ENCODE data around the gene POLD1.

POLD1 gene

DNA sequence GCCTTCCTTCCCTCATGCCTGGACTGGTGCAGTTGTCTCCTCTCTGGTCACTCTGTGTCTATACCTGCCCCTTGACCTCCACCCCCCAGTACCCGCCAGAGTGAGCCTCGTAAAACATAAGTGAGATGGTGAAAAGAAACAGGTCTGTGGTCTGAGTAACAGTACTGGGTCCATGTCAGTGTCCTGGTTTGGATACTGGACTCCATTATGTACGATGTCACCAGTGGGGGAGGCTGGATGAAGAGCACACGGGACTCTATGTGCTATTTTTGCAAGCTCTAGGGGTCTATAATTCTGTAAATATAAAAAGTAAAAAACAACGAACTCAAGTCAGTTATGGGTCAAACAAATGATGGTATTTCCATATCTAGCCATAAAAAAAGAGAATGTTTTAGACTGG is 62.9 kb downstream of the POLD1 start:
- no peak for FAIRE-seq

DNA sequence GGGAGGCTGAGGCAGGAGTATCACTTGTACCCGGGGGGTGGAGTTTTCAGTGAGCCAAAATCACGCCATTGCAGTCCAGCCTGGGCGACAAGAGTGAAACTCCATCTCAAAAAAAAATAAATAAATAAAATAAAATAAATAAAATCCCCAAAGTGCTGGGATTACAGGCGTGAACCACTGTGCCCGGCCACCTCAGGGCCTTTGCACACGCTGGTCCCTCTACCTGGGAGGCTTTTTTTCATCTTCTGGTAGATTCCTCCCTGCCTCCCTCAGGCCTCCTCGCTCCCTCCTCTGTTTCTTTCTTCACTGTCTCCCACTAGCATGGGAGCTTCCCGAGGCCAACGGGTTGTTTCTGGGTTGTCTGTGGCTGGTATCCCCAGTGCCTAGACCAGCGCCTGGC is 63.6 kb downstream of the POLD1 start:
- no peak for FAIRE-seq

DNA sequence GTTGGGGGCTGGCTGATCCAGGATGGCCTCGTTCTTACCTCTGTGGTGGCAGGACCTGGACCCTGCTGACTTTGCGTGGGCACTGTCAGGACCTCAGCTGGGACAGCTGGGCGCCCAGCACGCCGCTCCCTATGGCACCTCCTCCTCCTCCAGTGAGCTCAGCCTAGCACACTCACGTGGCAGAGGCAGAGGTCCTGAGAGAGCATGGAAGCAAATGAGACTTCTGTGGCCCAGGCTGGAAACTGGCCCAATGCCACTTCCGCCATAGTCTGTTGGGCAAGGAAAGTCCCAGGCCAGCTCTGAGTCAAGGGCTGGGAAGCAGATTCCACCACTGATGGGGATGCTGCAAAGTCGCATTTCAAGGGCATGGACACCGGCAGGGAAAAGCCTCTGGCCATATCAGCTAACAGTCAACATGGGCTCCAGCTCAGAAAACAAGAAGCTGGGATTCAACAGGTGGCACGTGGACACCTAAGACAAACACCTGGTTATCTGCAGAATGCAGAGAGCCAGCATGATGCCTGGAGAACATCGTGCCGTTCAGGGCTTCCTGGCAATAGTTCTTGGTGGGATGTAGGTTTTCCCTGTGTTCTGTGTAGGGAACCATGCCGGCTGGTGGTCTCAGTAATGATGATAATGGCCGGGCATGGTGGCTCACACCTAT is 65.2 kb downstream of the POLD1 start:
- FAIRE-seq = no peak

DNA sequence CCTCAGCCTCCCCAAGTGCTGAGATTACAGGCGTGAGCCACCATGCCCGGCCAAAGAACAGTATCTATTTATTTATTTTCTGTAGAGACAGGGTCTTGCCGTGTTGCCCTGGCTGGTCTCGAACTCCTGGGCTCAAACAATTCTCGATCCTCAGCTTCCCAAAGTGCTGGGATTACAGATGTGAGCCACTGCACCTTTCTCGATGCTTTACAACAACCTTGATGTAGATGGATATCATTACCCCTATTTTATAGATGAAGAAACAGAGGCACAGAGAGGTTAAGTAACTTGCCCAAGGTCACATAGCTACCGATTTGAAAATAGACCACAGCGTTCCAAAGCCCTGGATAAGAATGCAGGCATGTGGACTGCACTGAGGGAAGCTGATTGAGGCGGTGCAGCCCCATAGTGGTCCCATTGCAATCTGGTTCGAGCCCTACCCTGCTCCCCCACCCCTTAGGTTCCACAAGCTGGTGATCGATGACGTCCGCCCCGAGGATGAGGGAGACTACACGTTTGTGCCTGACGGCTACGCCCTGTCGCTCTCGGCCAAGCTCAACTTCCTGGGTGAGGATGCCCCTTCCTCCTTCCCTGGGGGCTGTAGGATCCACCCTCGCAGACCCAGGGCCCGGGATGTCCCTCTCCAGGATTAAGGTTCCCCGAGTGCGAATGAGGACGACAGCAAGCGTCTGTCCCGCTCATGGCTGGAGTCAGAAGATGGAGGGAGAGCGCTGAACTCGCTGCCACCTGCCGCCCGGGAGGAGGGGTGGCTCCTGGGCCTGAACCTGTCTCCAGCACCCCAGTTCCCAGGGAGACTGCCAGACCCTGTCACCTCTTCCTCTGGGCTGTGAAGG is 66.4 kb downstream of the POLD1 start:
- FAIRE-seq = no peak

DNA sequence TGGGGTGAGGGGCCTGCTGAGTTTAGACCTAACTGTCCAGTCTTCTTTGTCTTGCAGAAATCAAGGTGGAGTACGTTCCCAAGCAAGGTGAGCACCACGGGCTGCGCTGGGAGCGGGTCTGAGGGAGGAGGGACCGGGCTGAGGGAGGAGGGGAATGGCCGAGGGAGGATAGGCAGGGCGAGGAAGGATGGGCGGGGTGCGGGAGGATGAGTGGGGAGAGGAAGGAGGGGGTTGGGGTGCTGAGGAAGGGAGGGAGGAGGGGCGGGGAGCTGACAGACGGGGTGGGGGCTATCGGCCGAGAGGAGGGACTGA is 67.0 kb downstream of the POLD1 start:
- FAIRE-seq = no peak

DNA sequence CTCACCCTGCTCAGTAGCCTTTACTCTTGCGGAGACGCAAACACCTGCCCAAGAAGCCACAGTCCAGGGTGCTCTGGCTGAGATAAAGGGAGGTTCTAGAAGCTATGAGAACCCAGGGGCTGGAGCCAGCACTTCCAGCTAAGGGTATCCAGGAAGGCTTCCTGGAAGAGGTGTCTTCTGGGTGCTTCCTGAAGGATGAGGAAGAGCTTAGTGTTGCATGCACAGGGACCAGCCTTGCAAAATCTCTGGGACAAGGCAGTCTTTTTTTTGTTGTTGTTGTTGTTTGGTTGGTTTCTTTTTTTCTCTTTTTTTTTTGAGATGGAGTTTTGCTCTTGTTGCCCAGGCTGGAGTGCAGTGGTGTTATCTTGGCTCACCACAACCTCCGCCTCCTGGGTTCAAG is 69.1 kb downstream of the POLD1 start:
- FAIRE-seq = no peak

DNA sequence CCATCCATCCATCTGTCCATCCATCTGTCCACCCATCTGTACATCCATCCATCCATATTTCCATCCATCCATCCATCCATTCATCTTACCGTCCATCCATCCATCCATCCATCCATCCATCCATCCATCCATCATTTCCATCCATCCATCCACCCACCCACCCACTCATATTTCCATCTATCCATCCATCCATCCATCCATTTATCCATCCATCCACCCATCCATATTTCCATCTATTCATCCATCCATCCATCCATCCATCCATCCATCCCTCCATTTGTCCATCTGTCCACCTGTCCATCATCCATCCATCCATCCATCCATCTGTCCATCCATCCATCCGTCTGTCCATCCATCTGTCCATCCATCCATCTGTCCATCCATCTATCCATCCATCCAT is 71.8 kb downstream of the POLD1 start:
- FAIRE-seq = no peak

DNA sequence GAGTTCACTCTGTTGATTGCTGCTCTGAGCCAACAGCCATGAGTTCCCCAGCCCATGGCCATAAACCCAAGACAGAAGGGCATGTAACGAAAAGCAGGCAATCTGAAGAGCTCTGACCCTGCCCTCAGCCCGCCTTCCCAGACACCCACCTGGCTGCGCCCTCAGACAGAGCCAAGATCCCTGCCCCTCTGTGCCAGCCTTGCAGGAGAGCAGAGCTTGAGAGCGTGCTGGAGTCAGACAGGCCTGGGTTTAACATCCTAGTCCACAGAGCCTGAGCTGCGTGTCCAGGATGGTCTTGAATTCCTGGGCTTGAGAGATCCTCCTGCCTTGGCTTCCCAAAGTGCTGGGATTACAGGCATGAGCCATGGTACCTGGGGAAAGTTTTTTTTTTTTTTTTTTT is 73.2 kb downstream of the POLD1 start:
- no peak for FAIRE-seq

DNA sequence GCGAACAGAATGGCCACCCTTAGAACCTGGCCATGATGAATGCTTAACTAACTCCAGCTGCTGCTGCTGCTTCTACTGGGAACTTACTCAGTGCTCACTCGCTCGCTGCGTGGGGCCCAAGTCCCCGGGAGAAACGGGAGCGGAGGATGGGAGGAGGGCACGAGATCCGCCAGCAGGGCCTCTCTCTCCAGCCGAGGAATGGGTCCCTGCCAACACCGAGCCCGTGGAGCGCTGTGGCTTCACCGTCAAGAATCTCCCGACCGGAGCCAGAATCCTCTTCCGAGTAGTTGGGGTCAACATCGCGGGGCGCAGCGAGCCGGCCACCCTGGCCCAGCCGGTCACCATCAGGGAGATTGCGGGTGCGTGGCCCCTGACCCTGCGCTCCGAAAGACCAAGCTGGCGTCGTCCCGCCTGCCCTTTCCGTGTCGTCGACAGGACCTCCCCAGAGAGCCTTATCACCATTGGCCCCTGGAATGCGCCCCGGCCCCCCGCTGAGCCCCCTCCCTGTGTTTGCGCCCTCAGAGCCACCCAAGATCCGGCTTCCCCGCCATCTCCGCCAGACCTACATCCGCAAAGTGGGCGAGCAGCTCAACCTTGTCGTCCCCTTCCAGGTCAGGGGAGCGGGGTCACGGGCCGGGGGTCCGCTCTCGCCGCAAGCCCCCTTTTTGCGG is 74.4 kb downstream of the POLD1 start:
- FAIRE-seq = no peak

DNA sequence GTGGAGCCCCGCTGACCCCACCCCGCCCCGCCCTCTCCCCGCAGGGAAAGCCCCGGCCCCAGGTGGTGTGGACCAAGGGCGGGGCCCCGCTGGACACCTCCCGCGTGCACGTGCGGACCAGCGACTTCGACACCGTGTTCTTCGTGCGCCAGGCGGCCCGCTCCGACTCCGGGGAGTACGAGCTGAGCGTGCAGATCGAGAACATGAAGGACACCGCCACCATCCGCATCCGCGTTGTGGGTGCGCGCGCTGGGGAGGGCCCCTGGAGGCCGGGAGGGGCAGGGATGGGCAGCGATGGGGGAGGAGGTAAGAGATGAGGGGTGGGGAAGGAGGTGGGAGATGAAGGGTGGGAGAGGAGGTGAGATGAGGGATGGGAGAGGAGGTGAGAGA is 74.9 kb downstream of the POLD1 start:
- FAIRE-seq = no peak

DNA sequence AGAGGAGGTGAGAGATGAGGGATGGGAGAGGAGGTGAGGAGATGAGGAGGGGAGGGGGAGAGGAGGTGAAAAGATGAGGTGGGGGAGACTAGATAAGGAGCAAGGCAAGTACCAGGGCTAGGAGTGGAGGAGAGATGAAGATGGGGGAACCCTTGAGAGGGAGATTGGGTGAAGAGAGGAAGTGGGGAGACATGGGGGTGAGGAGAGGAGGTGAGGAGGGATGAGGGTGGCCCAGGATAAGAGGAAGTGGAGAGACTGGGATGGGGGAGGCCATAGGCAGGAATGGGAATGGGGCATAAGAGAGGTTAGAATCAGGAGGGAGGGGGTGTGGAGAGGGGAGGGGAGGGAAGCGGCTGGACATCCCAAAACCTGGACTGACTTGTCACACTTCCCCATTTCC is 75.5 kb downstream of the POLD1 start:
- FAIRE-seq = no peak

DNA sequence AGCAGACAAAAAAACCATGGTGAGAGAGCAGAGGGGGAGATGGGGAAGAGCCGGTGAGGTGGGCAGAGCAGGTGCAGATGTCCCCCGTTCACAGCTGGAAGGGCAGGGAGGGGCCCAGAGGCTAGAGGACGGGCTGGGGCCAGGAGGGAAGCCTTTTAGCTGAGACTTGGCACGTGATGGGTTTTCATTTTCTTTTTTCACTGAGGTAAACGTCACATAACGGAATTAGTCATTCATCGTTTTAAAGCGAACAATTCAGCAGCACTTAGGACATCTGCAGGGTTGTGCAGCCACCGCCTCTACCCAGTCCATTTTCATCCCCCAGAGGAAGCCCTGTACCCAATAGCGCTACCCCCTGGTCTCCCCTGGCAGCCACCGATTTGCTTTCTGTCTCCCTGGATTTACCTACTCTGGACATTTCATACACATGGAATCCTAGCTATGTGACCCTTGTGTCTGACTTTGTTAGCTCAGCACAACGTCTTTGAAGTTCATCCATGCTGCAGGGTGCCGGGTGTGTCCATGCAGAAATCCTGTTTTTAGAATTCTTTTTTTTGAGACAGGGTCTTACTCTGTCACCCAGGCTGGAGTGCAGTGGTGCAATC is 76.1 kb downstream of the POLD1 start:
- no peak for FAIRE-seq

DNA sequence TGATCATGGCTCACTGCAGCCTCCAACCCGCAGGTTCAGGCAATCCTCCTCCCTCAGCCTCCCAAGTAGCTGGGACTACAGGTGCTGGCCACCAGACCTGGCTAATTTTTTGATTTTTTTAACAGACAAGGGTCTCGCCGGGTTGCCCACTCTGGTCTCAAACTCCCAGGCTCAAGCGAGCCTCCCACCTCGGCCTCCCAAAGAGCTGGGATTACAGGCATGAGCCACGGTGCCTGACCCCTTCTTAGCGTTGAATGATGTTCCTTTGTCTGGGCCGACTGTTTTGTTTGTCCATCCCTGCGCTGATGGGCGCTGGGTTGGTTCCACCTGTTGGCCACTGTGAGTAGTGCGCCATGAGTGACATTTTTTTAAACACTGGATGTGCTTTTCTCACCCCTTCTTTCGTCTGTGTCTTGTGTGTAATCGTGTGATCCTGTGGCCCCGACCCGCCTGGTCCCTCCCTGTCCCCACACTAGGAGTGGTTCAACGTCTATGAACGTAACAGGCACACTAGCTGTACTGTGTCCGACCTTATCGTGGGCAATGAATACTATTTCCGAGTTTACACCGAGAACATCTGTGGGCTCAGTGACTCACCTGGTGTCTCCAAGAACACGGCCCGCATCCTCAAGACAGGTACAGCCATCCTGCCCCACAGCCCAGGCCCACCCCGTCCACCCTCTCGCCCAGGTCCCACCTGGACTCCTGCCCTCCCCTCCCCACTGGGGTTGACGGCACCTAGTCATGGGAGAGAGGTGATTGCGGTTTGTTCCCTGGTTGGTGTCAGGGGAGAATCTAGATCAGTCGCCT is 77.1 kb downstream of the POLD1 start:
- FAIRE-seq = peak; percentile 56

DNA sequence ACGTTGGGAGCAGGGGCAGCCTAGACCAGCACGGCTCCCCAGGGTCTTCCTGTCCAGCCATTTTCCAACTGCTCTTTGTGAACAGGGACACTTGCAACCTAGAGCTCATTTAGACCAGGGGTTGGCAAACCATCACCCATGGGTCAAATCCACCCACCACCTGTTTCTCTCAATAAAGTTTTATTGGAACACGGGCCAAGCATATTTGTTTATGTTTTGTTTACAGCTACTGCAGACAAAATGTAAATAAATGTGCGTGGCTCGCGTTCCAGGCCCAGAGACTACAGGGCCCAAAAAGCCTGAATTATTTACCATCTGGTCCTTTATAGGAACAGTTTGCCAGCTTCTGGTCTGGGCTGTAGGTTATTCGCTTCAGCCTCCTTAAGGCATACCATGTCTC is 78.8 kb downstream of the POLD1 start:
- FAIRE-seq = no peak

DNA sequence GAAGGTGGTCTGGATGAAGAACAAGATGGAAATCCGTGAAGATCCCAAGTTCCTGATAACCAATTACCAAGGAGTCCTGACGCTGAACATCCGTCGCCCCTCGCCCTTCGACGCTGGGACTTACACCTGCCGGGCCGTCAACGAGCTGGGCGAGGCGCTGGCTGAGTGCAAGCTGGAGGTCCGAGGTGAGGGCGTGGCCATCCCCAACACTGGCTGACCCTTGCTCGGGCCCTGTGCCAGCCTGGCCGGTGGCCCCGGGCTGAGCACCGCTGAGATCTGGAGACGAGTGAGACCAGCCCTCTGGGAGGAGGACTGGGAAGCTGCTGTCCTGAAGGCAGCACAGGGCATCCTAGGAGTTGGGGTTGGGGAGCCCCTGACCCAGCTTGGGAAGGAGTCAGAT is 80.2 kb downstream of the POLD1 start:
- FAIRE-seq = no peak

DNA sequence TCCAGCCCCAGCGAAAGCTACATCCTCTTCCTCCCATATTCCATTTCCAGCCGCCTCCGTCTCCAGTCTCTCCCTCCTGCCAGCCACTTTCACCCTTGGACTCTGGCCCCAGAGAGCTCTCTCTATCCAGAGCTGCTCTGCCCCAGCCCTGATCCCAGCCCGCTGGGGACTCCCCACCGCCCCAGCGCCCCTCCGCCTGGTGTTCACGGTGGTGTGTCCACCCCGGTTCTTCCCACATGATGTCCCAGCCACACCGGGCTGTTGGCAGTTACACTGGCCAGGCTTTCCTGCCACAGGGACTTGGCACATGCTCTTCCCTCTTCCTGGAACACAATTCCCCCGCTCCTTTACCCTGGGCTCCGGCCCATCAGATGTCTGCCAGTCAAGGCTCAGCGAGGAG is 80.9 kb downstream of the POLD1 start:
- FAIRE-seq = no peak

DNA sequence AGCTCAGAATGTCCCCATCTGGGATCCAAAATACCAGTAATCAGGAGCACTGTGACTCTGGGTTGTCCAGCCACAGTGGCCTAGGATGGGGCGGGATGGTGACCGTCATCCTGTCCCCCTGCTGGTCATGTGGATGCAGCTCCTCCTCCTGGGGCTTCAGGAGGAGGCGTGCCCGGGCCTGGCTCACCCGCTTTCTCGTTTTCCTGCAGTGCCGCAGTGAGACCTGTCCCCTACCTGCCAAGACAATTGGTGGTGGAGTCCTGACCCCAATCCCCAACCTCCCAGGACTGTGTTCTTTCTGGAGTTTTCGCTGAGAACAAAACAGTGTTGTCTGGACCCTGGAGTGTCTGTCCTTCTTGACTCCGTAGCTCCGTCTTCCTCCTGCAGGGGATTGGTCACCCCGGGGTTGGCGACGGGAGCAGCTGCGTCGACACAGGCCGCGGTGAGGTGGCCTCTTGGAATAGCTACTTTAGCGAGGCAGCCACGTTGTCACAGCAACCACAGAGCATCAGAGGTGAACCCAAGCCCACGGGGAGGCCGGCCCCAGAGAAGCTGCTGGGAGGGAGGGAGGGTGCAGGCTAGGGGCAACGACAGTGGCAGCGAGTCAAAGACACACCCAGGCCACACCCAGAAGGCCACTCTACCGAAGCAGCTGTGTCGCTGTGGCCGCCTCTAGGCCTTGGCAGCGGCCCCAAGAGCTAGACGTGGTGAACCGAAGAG is 82.0 kb downstream of the POLD1 start:
- no peak for FAIRE-seq

DNA sequence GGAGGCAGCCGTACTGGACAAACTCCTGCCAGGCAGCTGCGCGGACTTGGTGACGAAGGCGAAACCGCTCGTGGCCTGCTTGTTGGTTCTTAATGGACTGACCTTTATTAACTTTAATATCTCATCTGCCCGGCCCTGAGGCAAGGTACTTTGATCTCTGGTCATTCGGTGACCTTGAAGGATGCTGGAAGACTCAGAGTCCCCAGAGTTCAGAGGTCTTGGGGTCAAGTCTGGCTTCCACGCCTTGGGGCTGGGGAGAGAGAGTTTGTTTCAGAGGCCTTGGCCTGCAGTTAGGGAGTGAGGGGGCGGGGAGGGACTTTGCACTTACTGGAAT is 82.5 kb downstream of the POLD1 start:
- no peak for FAIRE-seq

DNA sequence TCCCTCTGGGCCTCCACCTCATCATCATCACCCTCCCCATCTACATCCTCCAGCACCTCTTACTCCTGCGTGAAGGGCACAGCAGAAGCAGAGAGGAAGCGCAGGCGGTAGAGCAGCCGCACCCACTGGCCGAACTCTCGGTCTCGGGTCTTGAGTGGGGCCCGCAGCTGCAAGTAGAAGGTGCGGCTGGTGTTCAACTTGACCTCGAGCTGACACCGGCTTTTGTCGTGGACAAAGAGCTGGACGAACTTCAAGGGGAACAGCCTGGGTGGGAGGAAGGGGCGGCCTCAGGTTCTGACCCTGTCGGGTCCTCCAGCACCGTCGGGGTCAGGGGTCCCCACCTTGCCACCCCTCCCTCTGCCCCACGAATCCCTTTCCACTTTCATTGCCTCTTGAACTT is 83.4 kb downstream of the POLD1 start:
- FAIRE-seq = no peak
